Activated naive CD4-positive, alpha-beta T cell treated with anti-CD3 and anti-CD28 coated beads, Interleukin-2, amount 50 U/mL, for 72 hours (primary cell): ENCODE data around the gene NAP1L5. TPM values are rescaled to one million over a fixed set of nuclear protein-coding genes. Genes with fewer than 3 reads are reported as not detected.

Source experiments
- ATAC-seq, 2 donors: fragments of 150-1000 bp; cut with Tn5 transposase; 2 replicates each; pipeline ENCODE4 v1.10.0; 2021; ENCODE audit warnings: mild to moderate bottlenecking in 2 of 2, moderate library complexity in 2 of 2
- DNase-seq, 2 donors: peaks; one replicate each; pipeline ENCODE4 v3.0.0; 2021 to 2022; ENCODE audit warnings: low spot score in 2 of 2
- H3K27ac Mint-ChIP-seq, 2 donors: one replicate each; pipeline ENCODE4 v1.8.0; 2022; ENCODE audit warnings: mild to moderate bottlenecking in 2 of 2, mixed read lengths in 2 of 2
- H3K36me3 Mint-ChIP-seq, 2 donors: one replicate each; pipeline ENCODE4 v1.8.0; 2022; ENCODE audit warnings: mixed read lengths in 2 of 2
- H3K9me3 Mint-ChIP-seq, 2 donors: one replicate each; pipeline ENCODE4 v1.8.0; 2022; ENCODE audit warnings: mixed read lengths in 2 of 2
- total RNA-seq, 2 donors: library from RNA; stranded (reverse); gene quantifications; one replicate each; pipeline ENCODE4 v1.2.3, GENCODE V29; 2022

The NAP1L5 gene
- total RNA-seq, 2 donors from 2014 or later: 2.8 to 2.9 TPM

DNA sequence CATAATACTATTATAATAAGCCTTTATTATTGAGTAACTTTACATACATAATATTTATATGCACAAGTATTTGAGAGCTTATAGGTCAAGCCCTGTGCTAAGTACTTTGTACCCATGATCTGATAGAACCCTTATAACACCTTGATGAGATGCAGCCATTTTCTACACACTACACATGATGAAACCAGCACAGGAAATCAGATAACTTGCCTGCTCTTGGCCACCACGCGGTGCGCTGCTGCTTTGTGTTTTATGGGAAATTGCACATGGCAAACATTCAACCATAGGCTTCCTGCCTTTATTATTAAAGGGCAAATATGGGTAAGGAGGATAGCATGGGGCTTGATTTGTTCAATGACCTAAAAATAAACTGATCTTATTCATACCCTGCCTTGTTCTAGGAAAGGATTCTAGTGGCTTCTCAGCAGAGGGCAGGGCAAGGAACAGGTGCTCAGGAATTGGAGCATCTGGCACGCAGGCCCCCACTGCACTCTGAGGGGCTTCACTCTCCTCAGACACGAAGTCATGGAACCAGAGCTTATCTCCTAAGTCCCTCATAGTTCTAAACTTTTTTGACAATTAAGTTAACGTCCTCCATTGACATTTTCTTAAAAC is 31.6 kb upstream of the NAP1L5 start:
- Mint-ChIP-seq H3K36me3 (no peaks in the 10 kb centered on the region), H3K27ac (no peak overlapping the region), H3K9me3 (no peaks in the 10 kb centered on the region)
- no peak for ATAC-seq
- no peak for DNase-seq

DNA sequence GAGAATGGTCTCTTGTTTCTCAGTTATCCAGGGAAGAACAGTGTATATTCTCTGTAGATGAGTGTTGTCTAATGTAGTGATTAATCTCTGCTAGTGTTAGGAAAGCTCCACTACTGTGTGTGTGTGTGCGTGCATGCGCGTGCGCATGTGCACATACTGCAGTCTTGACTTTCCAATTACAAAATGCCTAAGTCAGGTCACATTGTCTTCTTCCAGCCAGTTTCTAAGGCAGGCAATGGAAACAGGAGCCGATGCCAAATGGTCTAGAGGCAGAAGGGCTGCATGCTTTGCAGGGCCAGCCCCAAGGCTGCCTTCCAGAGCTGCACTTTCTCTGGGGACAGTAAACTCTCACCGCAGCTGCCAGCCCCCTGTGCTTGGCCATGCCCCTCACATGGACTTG is 30.5 kb upstream of the NAP1L5 start:
- ATAC-seq: no peak
- H3K9me3 Mint-ChIP-seq: no peaks in the 10 kb centered on the region
- DNase-seq: no peak
- H3K27ac Mint-ChIP-seq: no peak overlapping the region
- no peaks in the 10 kb centered on the region for H3K36me3 Mint-ChIP-seq

DNA sequence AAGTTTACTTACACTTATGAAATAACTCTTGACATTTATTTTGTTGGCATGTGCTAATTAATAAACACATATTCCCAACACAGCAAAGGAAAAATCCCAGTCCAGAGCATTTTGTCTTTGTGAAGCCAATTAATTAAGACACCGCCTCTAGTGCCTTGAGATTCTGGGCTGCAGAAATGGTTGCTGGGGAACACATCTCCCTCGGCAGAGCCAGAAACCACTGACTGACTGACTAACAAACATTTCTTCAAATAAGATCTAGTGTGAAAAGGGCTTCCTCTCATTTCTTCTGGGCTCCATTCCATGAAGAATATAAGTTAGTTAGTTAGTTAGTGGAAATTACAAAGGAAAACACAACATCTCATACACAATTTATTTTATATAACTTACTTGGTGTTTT is 28.4 kb upstream of the NAP1L5 start:
- Mint-ChIP-seq H3K27ac (no peak overlapping the region), H3K36me3 (no peaks in the 10 kb centered on the region), H3K9me3 (no peaks in the 10 kb centered on the region)
- ATAC-seq (no peak), DNase-seq (no peak)

DNA sequence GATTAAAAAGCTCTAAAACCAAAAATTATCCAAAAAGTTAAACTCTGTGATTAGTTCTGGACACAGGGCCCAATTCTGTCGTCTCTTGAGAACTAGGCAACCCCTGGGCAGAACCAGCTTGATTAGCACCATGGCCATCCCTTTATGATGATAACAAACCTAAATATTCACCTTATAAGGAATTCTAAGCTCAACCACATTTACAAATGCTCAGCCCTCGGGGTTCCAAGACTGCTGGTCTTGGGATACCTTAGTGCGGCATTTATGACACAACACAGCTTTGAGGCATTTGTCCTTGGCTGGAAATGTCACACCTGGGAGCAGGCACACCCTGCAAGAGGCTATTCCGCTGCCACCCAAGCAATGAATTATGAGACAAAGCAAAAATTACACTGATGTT is 27.5 kb upstream of the NAP1L5 start:
- ATAC-seq (no peak), DNase-seq (no peak)
- Mint-ChIP-seq H3K36me3 (no peaks in the 10 kb centered on the region), H3K9me3 (no peaks in the 10 kb centered on the region), H3K27ac (no peak overlapping the region)

DNA sequence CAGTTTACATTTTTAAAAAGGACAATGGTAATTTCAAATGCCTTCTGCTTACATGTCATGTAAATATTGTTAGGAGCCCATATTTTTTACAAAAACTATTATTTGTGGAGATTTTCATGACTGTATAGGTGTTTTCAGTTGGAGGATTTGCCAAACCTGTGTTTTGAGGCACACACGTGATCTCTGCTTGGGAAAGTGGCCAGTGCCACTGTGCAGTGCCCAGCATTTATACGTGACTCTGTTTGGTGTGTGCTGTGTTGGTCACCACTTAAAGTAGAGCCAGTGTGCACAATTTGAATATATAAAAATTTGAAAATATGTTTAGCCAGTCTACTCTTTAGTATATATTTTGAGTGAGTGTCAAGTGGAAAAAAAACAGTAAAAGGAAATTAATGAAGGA is 26.8 kb upstream of the NAP1L5 start:
- Mint-ChIP-seq H3K36me3 (no peaks in the 10 kb centered on the region), H3K9me3 (no peaks in the 10 kb centered on the region), H3K27ac (no peak overlapping the region)
- no peak for DNase-seq
- no peak for ATAC-seq

DNA sequence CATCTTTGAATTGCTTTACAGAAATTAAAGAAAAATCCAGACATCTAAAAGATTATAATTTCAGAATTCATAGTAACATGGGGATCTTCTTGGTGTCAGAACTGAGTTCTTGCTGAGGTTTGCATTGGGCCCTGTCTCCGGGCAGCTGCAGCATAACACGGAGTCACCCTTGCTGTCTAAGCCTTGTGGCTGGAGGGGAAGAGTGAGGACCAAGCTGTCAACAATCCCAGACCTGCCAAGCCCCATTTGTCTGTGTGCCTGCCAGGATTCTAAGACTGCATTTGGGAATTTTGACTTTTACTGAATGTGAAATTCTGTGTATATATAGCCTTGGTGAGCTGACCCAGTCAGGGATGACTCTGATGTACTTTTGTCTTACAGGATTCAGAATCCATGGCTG is 25.2 kb upstream of the NAP1L5 start:
- no peak for ATAC-seq

DNA sequence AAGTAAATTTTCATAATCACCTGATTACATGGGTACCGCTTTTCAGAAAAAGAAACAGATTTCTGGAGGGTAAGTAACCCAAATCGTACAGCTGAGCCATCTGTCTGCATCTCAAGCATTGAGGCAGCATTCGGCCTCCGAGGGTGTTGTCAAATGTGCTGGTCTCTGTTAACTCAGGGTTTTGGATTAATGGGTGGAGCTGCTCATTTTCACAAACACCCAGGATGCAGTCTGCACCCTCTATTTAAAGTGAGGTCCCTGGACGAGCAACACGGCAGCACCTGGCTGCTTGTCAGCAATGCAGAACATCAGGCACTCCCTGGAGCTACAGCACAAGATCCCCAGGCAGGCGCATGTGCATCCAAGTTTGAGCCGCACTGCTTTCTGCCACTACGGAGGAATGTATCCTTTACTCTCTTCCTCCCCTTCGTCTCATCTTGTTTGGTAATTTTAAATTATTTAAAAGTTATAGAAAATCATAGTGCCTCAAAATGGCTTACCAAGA is 24.7 kb upstream of the NAP1L5 start:
- DNase-seq: no peak
- Mint-ChIP-seq H3K9me3 (peaks cover 4% of the 10 kb centered on the region in 2 donors), H3K36me3 (peaks cover 12 to 14% of the 10 kb centered on the region in 2 donors), H3K27ac (peak overlapping the region in 1 of 2 donors; percentile 29)
- ATAC-seq: no peak

More for the DNA sequence above, 25.2 kb upstream of the NAP1L5 start:
- no peak for DNase-seq
- H3K36me3 Mint-ChIP-seq: peaks cover 7 to 9% of the 10 kb centered on the region in 2 donors
- H3K27ac Mint-ChIP-seq: peak overlapping the region in 1 of 2 donors; percentile 29
- H3K9me3 Mint-ChIP-seq: no peaks in the 10 kb centered on the region

DNA sequence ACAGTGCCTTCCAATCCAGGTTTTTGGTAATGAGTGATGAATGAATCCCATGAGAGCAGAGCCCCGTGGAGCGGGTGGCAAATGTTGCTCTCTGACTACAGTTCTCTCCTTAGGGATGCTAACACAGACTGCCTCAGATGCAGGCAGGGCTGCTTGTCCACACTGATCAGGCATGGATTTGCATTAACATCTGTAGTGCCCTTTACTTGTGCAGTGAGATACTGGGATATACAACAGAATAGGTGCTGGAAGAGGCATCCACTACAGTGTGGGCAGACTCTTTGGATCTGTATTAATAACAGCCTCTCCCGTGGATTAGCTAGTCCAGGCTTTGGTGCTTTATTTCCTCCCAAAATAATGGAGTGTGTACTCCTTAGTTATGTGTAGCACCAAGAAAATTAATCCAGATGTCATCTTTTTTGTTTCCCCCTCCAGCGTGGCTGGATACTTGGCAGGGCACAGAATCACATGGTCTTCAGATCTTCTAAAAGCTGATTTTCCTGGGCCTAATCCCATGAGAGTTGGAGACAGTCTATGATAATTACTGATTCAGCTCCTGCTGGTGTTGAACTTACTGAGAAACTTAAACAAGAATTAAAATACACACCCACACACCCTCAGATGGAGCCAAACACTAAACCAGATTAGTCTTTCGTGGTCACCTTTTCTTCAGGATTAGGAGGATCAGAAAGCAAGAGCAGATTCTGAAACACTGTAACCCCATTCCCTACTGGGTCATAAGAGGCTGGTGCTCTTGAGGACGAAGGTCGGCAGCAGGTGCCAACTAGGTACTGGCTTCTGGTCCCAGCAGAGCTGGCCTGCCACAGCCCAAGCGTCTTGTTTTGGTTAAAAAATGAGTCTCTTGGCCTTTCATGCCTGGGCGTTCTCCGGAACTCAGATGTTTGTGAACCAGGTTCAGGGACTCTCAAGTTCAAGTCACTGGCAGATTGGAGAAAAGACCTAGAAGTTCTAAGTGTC is 23.1 kb upstream of the NAP1L5 start:
- peaks cover 24 to 30% of the 10 kb centered on the region in 2 donors for H3K36me3 Mint-ChIP-seq
- no peak for DNase-seq
- no peak overlapping the region for H3K27ac Mint-ChIP-seq
- H3K9me3 Mint-ChIP-seq: peaks cover 14 to 15% of the 10 kb centered on the region in 2 donors
- ATAC-seq: no peak

DNA sequence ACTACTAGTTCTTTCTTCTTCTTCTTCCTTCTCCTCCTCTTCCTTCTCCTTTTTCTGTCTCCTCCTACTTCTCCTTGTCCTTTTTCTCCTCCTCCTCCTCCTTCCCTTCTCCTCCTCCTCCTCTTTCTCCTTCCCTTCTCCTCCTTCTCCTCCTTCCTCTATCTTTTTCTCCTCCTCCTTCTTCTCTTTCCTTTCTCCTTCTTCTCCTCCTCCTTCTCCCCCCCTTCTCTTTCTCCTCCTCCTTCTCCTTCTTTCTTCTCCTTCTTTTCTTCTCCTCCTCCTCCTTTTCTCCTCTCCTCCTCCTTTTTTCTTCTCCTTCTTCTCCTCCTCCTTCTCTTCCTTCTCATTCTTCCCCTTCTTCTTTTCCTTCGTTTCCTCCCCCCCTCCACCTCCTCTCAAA is 21.8 kb upstream of the NAP1L5 start:
- DNase-seq: no peak
- Mint-ChIP-seq H3K27ac (no peak overlapping the region), H3K9me3 (peaks cover 14 to 15% of the 10 kb centered on the region in 2 donors), H3K36me3 (peaks cover 36 to 40% of the 10 kb centered on the region in 2 donors)
- no peak for ATAC-seq

DNA sequence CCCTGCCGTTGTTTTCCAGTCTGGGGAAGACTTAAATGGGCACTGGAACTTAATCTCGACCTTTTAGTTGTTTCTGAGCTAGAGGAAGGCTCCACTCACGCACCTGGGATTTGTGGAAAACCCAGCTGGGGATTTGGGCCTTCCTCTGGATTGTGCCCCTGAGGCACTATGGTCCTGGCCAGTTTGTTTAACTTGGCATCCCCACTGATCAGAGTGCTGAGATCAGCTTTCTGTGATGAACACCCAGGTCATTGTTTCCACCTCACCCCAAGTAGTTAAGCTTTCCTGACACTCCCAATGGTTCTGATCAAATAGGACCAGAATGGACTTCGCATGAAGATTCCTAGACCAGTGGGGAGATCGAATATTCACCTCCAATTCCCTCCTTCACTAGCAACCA is 20.5 kb upstream of the NAP1L5 start:
- no peak overlapping the region for H3K27ac Mint-ChIP-seq
- DNase-seq: no peak
- no peak for ATAC-seq
- peaks cover 14 to 15% of the 10 kb centered on the region in 2 donors for H3K9me3 Mint-ChIP-seq
- H3K36me3 Mint-ChIP-seq: peaks cover 47 to 51% of the 10 kb centered on the region in 2 donors

DNA sequence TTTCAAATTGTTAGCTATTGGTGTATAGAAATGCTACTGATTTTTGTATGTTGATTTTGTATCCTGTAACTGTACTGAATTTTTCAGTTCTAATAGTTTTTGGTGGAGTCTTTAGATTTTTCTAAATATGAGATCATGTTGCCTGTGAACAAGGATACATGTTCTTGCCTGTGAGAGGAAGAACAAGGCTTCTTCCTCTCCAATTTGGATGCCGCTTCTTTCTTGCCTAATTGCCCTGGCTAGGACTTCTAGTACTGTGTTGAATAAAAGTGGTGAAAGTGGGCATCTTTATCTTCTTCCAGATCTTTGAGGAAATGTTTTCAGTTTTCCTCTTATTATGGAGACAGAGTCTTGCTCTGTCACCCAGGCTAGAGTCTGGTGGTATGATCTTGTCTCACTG is 16.2 kb upstream of the NAP1L5 start:
- Mint-ChIP-seq H3K9me3 (peaks cover 17 to 19% of the 10 kb centered on the region in 2 donors), H3K36me3 (peaks cover 68 to 69% of the 10 kb centered on the region in 2 donors), H3K27ac (peak overlapping the region in 1 of 2 donors; percentile 9)
- DNase-seq: no peak
- ATAC-seq: no peak

DNA sequence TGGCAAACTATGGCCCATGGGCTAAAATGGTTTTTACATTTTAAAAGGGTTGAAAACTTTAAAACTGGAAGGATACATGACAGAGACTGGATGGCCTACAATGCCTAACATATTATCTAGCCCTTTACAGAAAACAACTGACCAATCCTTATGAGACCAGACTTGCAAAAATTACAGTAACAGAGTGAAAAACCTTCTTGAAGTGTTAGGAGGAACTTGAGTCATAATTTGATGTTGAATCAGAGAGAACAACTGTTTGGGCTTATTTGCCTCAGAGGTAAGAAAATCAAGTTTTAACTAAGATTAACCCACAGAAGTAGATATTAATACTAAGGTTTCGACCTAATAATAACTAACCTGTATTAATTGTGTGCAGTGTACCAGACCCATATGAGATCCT is 12.4 kb upstream of the NAP1L5 start:
- Mint-ChIP-seq H3K27ac (no peak overlapping the region), H3K36me3 (peaks cover 35 to 55% of the 10 kb centered on the region in 2 donors), H3K9me3 (peaks cover 3 to 4% of the 10 kb centered on the region in 2 donors)
- ATAC-seq (peak in 1 of 2 donors; percentile 76), DNase-seq (no peak)

DNA sequence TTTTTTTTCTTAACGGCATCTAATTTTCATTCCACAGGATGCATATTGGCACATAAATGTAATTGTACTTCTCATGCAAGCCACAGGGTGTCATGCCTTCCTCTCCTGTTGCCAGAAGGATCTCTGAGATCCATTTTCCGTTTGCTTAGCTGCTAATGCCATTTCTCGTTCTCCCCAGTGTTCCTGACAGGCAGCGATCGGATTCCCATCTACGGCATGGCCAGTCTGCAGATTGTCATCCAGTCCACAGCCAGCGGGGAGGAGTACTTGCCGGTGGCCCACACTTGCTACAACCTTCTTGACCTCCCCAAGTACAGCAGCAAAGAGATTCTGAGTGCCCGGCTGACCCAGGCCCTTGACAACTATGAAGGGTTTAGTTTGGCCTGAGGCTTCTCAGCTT is 8.9 kb upstream of the NAP1L5 start:
- no peak overlapping the region for H3K27ac Mint-ChIP-seq
- peaks cover 17 to 24% of the 10 kb centered on the region in 2 donors for H3K36me3 Mint-ChIP-seq
- ATAC-seq (no peak), DNase-seq (no peak)
- H3K9me3 Mint-ChIP-seq: peaks cover 0 to under 1% of the 10 kb centered on the region in 2 donors

DNA sequence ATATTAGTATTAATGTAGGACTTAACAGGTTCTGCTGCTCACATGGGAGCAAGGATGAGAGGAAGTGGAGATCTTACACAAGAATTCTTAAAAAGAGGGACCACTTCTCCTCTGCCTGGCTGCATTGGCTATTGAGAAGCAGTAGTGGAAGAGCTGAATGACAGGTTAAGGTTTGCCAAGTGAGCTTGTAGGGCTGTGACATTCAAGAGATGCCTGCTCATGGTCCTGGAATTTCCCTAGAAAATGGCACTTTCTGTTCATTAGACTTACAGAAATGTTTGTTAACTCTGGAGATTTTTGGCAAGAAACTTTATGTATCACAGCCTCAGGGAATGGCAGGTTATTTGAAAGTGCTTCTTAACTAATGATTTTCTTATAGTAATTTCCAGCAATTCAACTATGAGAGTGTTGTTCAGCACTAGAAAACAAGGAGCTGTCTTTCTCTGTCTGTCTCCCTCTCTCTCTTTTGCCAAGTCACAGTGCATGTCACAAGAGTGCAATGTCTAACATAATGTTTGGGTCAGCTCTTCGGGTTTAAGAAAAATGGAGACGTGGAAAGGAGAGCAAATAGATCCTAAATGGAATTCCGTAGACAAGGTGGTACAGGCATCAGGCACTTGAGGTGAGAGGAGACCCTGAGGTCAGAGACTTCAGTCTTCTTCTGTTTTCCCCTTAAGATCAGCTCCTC is 8.3 kb upstream of the NAP1L5 start:
- H3K36me3 Mint-ChIP-seq: peaks cover 16 to 24% of the 10 kb centered on the region in 2 donors
- ATAC-seq: no peak
- no peaks in the 10 kb centered on the region for H3K9me3 Mint-ChIP-seq
- H3K27ac Mint-ChIP-seq: no peak overlapping the region
- DNase-seq: no peak

DNA sequence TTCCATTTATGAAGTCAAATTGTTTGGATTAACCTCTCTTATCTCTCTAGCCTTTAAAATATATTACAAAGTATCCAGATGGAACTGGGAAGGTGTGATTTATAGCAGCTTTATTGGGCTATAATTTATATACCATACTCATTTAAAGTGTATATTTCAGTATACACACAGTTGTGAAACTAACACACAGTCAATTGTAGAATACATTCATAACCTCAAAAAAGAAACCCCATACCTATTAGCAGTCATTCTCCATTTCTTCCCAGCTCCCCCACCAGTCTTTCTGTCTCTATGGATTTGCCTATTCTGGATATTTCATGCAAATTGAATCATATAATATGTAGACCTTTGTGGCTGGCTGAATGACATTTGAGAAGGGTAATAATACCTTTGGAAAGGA is 7.6 kb upstream of the NAP1L5 start:
- ATAC-seq (peak; percentile 44 to 63), DNase-seq (no peak)
- Mint-ChIP-seq H3K9me3 (no peaks in the 10 kb centered on the region), H3K27ac (no peak overlapping the region), H3K36me3 (peaks cover 16 to 24% of the 10 kb centered on the region in 2 donors)

DNA sequence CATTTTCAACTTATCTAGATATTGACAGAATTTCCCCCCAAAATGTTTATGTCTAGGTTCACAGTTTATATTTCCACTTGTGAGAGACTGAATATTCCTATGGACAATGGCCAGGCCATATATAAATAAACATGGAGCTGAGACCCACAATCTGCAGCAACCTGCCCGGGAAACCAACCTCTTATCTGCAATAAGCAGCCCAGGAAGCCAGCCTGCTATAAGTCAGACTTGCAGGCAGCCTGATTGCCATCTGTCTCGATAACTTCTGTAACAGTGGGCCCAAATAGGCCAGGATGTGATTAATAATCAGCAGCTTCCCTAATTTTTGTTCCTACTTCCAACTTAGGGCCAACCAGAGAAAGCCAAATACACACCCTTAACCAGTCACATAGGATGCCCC is 5.2 kb upstream of the NAP1L5 start:
- H3K27ac Mint-ChIP-seq: no peak overlapping the region
- peaks cover 11 to 19% of the 10 kb centered on the region in 2 donors for H3K36me3 Mint-ChIP-seq
- ATAC-seq: no peak
- no peaks in the 10 kb centered on the region for H3K9me3 Mint-ChIP-seq
- no peak for DNase-seq

DNA sequence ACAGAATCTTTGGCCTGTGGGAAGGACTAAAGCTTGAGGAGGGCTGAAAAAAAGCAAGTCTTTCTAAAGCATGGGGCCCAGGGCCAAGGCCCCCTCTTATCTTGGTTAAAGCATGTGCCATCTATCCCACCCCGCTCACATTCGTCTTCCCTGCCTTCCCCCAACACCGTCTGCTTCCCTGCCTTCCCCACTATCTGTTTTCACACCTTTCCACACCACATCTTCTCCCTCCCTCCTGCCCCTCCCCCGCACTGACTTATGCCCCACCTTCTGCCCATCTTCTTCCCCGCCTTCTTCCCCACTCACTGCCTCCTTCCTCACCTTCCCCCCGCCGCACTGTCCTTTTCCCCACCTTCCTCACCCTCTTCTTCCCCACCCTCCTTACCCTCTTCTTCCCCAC is 890 bp upstream of the NAP1L5 start:
- no peak for DNase-seq
- ATAC-seq: no peak
- Mint-ChIP-seq H3K9me3 (no peaks in the 10 kb centered on the region), H3K36me3 (peaks cover 7 to 23% of the 10 kb centered on the region in 2 donors), H3K27ac (peak overlapping the region in 1 of 2 donors; percentile 92)
